HG03060 (cell line): ENCODE measurements around the gene TNIP1.

Experiments
- ATAC-seq: cut with Tn5 transposase; IDR thresholded peaks from one replicate; pipeline ENCODE4 v1.9.1; 2021; ENCODE audit warnings: low read depth, moderate number of reproducible peaks; ENCODE audit not compliant: unreplicated experiment

The TNIP1 gene

DNA sequence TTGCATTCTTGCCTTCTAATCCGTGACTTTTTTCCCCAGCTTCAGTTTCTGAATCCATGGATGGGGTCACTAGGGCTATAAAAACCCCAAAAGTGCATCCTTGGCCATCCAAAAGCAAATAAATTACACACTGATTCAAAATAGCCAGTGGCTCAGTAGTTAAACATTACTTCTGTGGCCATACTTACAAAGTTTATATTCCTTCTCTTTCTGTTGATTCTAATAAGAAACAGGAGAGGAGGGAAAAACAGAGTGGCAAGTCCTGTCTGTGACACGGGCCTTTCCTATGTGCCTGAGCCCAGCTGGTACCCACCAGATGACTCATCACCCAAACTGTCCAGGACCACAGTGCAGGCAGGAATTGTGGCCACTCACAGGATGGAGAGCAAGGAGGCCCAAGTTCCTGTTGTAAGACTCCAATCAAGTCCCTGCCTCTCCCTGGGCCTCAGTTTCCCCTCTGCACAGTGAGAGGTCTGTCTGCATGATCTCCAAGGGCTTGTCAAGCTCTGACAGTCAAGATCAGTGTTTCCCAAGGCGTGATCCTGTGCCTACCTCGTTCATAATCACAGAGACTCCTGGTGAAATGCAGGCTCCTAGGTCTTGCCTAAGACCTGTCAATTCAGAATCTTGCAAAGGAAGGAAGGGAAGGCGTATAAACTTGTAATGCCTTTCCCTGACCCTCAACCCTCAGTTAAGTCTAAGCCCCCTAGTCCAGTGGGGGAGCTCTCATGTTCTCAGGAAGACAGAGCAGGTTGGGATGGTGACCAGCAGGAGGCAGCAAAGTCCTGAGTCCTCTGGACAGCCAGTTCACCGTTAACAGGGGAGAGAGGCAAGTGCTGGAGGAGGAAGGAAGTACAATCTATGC, 29.5 kb downstream of the TNIP1 start:
- ATAC-seq, result peak; percentile 55

DNA sequence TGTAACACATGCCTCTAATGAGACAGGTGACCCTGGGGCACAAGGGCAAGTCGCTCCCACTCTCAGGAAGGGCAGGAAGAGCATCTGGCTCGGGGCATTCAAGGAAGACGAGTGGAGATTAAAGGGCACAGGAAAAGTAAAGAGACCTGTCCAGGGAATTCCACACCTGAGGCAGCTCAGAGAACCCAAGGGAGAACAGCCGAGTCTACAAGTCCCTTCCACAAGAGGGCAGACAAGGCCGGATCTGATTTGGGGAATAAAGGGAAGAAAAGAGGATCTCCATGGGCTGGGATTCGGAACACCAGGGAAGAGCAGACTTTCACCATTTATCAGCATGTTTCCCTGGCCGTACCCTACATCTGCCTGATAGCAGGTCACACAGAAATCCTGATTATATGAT, 32.3 kb downstream of the TNIP1 start:
- no peak for ATAC-seq

DNA sequence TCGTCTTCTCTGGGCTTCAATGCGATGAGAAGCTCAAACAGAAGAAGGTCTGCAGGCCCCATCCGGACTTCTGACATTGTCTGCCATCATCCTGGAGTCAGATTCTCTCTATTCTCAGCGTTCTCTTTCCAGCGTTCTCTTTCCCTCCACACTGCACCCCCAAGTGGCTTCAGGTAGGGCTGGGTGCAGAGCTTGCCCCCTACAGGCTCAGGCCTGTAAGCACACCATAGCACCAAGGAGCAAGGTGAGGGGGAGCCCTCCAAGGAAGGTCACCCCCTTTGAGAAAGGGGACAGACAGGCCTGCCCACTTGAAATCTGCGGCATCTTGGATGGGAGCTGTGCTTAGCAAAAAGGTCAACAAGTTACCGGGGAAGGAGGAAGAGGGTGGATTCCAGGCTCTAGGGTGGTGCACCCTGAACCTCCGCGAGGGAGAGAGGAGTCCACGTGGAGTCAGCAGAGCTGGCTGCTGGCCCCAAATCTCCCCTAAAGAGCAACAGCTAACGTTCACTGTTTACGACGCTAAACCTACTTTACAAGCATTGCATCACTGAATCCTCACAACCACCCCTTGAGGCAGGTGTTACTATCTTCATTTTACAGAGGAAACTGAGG, 32.9 kb downstream of the TNIP1 start:
- ATAC-seq, result no peak

DNA sequence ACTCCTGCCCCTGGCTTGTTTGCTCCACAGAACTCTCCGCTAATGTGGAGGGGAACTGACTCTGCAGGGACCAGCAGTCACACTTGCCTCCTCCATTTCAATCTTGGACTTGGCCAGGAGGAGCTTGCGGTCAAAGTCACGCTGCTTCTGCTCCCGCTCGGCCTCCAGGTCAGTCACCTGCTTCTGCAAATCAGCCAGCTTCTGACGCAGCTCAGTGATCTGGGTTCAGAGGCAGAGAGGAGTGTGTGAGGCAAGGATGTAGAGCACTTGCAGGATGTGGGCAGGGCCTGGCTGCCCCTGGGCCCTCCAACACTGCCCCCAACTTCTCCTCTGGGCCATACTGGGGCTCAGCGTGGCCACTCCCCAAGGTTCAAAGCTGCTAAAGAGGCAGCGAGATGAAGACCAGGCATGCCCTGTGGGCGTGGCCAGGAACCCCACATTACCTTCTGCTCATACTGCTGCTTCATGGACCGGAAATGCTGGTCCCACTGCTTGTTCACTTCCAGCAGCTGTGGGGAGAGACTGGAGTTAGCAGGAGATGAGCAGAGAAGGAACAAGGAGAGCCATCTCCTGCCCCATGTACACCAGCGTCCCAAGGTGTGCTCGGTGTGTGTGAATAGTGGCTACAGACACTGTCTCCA, 38.3 kb downstream of the TNIP1 start:
- ATAC-seq, result no peak

DNA sequence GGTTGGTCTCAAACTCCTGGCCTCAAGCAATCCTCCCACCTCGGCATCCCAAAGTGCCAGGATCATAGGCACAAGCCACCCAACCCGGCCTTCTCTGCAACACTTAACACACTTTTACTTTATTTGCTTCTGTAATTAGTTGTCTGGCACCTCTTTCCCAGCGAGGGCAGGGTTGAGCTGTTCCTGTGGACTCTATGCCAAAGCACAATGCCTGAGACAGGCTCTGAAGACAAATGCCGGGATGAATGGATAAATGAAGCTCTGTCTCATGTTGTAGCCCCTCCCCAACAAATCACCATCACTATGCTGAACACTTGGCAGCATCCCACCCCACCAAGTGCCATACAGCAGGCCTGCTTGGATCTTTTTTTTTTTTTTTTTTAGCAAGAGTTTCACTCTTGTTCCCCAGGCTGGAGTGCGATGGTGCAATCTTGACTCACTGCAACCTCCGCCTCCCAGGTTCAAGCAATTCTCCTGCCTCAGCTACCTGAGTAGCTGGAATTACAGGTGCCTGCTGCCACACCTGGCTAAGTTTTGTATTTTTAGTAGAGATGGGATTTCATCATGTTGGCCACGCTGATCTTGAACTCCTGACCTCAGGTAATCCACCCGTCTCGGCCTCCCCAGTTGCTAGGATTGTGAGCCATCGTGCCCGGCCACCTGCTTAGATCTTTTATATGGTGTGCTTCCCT, 39.1 kb downstream of the TNIP1 start:
- ATAC-seq, result no peak

DNA sequence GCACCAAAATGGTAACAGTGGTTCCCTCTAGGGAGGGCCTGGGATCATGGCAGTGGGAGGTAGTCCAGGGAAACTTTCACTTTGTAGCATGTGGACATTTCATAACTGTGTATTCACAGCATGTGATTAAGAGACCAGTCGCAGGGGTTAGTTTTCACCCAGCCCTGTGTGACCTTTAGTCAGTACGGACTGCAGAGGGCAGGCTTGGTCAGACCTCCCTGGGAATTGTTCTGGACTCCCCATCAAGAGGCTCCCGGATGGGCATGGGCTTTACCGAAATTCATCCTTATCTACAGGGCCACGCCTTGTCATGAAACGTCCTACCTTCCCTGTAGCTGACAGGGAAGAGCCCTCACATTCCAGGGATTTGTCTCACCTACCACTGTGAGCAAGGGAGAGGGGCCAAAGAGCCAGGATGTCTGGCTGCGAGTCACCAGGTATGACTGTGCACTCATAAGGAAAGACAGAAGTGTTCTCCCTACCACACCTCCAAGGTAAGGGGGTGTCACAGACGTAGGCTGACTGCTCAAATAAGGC, 40.6 kb downstream of the TNIP1 start:
- ATAC-seq, result no peak

DNA sequence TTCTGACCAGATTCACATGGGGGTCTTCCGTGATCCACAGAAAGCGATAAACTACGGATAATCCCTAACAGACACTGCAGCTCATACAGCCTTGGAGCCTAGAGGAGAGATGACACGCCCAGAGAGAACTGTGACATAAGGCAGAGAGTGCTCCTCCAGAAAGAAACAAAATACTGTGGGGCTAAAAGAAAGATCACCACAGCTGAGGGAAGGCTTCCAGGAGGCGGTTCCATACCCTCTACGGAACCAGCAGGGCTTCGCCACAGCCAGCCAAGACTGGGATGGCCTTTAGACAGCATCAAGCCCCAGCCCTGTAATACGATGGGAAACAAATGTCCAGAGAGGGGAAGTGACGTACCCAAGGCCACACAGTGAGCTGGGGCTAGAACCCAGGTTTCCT, 41.2 kb downstream of the TNIP1 start:
- ATAC-seq, result no peak

DNA sequence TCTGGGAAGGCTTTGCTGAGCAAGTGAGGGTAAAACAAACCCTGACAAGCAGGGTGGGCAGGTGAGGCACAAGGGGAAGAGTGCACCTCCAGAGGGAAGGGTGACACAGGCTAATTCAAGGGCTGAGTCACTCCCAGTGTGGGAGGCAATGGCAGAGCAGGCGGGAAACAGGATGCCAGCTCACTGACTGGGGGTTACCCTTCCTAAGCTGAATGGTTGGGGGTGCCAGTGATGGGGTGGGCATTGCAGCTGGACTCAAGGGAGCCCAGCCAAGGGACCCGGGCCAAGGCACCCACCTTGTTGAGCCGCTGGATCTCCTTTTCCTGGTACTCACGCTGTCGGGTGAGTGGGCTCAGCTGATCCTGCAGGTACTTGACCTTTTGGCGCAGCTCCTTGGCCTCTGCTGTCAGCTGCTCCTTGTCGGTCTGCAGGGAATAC, 42.0 kb downstream of the TNIP1 start:
- ATAC-seq, result no peak

DNA sequence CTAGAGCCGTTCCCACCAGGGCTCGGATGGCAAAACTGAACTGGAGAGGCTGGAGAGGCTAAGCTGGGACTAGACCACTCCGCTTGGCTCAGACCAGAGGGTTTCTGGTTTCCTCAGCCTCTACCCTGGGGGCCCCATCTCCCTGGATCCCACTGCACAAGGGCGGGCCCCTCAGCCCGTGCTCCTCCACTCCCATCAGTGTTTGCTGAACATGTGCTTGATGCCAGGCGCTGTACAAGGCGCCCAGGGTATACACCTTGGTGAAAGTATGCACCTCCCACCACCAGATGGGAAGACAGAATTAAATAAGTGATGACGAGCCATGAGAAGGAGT, 42.5 kb downstream of the TNIP1 start:
- no peak for ATAC-seq

DNA sequence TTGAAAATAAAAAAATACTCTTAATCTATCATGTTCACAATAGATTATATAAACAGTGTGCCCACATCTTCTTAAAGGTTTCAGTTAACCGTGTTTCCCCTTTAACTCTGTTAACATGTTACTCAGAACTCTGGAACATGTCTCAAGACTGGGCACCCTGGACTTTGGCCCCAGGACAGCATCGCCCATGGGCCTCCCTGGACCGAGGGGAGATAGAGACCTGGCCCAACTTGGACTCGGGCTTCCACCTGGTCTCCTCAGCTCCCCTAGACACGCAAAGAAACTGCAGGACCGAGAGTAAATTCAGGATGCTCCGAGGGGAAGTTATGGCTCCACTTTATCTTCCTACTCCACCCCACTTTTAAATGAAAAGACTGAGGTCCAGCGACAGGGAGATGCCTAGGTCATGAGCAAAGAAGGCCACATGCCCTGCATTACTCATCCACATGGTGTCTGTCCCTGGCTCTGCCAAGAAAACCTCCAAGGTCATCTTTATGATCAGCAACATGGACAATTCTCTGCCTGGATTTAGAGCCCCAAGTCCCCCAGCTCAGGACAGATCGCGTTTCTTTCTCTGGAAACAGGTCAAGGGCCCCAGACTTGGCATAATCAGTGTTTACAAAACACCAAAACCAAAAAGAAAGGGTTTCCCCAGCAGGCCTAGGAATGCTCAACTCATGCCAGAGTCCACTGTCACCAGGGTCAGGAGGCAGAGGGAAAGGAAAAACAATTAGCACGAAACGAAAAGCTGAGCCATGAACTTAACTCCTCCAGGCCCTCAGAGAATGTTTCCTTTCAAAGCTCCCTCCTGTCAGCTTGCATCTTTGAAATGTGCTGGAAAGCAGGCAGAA, 43.0 kb downstream of the TNIP1 start:
- ATAC-seq, result no peak

DNA sequence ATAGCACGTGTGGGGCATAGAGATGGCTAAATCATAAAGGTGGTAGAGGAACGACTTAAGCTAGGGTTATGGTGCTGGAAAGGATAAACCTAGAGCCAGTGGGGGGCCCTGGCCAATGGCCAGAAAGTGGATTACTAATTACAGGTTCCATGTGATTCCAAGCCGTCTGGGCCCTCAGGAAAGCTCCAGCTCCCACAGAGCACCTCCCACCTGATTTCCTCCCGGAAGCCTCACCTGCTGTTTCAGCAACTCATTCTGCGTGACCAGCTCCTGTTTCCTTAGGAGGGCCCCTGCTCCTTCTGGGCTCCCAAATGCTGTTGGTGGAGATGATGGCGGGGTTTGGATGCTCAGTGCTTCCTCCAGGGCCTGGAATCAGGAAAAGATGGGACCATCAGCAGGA, 44.3 kb downstream of the TNIP1 start:
- no peak for ATAC-seq

DNA sequence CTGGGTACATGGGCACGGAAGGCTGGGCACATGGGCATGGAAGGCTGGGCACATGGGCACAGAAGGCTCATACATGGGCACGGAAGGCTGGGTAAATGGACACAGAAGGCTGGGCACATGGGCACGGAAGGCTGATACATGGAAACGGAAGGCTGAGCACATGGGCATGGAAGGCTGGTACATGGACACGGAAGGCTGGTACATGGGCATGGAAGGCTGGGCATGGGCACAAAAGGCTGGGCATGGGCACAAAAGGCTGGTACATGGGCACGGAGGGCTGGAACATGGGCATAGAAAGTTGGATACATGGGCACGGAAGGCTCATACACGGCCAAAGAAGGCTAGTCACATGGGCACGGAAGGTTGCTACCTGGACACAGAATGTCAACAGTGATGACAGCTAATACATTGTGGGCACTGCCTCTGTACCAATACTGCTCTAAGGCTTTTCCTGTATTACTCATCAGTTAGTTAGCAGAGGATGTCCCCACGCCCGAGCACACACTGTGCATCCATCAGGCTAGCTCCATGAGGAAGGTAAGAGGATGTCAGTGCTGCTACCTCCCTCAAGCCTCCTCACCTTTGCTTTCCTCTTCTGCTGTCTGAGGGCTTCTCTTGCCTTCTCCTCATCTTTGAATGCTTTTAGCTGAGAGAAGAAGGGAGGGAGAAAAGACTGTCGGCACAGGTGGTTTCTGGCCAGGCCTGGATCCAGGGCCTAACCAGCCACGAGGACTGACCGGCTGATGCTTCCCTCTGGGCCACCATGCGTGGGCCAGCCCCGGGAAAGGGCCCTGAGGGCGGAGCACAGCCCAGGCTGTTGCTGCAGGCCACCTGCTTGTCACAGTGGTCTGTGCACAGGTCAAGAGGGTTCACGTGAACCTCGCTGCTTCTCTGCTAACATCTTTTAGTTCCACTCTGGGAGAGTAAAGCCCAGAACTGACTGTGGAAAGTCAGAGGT, 46.1 kb downstream of the TNIP1 start:
- ATAC-seq, result no peak

DNA sequence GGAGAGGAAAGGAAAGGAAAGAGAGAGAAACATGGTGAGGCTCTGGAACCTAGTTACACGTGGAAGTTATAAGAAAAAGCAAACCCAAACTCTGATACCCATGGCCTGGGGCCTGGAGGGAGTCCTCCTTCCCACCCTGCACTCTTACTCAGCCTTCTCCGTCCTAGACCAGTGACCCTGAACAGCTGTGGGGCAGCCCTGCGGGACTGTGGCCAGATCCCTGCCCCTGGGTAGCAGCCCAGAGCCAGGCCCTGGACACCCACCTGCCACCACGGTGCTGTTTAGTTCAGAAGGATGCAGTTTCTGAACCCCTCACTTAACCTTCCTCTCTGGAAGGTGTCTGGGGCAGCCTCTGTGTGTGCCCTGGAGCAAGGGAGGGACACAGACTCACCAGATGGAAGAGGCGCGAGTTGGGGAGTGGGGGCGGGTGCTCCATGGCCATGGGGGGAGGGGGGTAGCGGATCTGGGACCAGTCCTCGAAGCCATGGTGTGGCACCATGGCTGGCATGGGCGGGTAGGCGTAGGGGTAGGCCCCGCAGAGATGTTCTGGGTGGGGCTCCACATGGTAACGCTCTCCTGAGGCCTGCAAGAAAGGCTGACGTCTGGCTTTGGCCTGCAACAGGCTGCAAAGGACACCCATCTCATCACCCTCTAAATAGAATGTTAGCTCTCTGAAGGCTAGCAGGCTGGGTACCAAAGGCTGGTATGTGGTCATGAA, 47.5 kb downstream of the TNIP1 start:
- ATAC-seq, result no peak

DNA sequence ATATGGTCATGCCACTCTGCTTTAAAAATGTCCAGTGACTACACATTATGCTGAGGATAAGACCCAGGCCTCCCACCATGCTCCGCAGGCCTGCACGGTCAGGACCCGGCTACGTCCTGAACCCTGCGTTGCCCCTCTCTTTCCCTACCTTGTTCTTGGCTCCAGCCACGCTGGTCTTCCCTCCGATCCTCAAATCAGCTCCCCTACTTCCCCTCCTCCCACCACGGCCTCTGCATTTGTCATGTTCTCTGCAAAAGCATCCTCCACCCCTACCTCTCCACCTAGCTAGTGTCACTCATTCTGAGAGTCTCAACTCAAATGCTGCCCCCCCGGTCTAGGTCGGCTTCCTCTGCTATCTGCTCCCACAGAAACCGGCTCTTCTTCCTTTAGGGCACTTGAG, 49.3 kb downstream of the TNIP1 start:
- no peak for ATAC-seq

DNA sequence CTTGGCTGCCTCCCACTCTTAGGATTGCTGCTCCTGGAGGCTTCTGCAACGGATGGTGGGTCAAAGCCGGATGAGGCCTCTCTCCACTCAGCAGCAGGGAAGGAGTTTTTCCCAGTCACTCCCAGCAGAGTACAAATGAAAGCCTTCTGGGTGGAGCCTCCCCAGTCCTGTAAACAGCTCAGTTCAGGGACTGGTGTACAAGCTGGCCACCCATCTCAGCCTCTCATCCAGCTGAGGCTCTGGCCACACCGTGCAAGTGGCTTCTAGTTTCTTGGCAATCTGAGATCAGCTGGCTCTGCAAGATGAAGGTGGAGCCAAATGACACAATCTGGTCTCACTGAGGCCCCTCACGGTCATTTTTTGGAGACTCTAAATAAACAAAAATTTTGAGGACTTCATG, 50.5 kb downstream of the TNIP1 start:
- no peak for ATAC-seq

DNA sequence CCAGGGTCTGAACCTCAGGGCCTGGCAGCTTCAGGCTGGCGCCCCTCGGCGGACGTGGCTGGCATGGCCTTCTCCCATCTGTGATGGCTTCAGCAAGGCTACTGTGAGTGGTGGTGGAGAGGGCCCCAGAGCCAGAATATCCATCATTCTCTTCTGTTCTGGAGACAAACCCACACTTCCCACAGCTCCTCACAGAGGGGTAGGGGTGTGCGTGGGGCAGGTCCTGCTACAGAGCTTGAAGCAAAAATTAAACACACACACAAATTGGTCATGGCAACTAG, 50.8 kb downstream of the TNIP1 start:
- ATAC-seq, result no peak

DNA sequence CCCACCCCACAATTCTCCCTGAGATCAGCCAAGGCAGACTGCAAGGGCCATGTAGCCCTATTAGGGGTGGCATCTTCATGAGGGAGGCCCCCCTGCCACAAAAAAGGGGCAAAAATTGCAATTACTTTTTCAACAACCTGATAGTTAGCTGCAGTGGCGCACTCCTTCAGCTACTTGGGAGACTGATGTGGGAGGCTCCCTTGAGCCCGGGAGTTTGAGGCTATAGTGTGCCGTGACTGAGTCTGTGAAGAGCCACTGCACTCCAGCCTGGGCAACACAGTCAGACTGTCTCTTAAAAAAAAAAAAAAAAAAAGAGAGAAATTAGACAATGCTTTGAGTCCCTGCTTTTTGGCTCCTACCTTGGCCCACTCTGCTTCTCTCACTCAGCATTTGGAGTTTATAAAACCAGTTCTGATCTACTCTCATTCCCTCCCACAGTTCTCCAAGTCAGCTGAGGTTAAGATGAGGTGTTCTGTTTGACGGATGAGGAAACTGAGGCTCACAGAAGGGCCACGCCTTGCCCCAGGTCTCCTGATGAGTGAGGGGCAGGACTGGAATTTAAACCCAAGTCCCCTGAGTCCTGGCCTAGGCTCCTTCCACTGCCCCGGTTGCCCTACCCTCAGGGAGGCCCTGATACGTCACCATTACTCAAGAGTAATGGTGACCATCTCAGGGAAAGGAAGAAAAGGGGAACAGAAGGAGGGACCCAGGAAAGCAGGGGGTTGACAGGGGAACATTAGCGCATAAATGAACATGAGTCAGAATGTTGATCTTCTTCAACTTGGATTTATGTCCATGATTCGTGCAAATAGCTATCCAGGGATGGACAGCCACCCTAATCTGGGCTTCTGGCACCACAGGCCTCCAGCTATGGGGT, 51.4 kb downstream of the TNIP1 start:
- no peak for ATAC-seq

DNA sequence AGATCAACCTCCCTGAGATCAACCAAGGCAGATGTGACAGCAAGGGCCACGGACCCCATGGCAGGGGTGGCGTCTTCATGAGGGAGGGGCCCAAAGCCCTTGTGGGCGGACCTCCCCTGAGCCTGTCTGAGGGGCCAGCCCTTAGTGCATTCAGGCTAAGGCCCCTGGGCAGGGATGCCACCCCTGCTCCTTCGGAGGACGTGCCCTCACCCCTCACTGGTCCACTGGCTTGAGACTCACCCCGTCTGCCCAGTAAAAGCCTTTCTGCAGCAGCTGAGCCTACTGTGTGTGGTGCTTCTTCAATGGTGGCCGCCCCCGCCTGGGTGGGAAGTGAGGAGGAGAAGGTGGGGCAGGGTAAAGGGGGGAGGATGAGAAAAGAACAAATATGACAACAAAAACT, 52.1 kb downstream of the TNIP1 start:
- no peak for ATAC-seq
